ENCODE results near the gene ARHGDIA. TPM values are rescaled to one million over a fixed set of nuclear protein-coding genes. Genes with fewer than 3 reads are reported as not detected.

Gene ARHGDIA
- polyA plus RNA-seq, 1 donor from 2014 or later = 16.1 TPM

- Histone ChIP-seq H3K9me2 (ENCODE audit: insufficient read depth, low read length) (no peaks in the 10 kb centered on the region), H3K4me3 (ENCODE audit: low read length) (no peak overlapping the region), H3K36me3 (ENCODE audit: insufficient read depth, low read length) (no peaks in the 10 kb centered on the region), H2AFZ (ENCODE audit: low read depth, low read length) (no peak overlapping the region), H3K27me3 (ENCODE audit: insufficient read depth, low read depth, low read length) (no peaks in the 10 kb centered on the region), H3K9me3 (ENCODE audit: low read length) (no peaks in the 10 kb centered on the region), H4K20me1 (ENCODE audit: insufficient read depth) (no peaks in the 10 kb centered on the region), H3K4me2 (ENCODE audit: low read length) (no peak overlapping the region), H3K79me2 (replicated peaks; ENCODE audit: insufficient read depth, low read length) (no peaks in the 10 kb centered on the region), H3K9ac (ENCODE audit: low read length) (no peak overlapping the region), H3F3A (ENCODE audit: insufficient read depth, low read length, poor library complexity, severe bottlenecking) (no peaks in the 10 kb centered on the region), H3K27ac (ENCODE audit: low read length) (no peak overlapping the region)
- TF ChIP-seq CTCF (IDR thresholded peaks at IDR 0.05; ENCODE audit: poor library complexity, severe bottlenecking) = no peak
- no peak for TF ChIP-seq MXI1 (conservative IDR thresholded peaks at IDR 0.05; ENCODE audit: poor library complexity, severe bottlenecking)
- TF ChIP-seq SMC3 (conservative IDR thresholded peaks at IDR 0.05; ENCODE audit: poor library complexity) = no peak
- no peak for TF ChIP-seq EP300 (conservative IDR thresholded peaks at IDR 0.05; ENCODE audit: poor library complexity, severe bottlenecking)
- no peak for TF ChIP-seq TAF1 (IDR thresholded peaks at IDR 0.05; ENCODE audit: low read depth)
- TF ChIP-seq POLR2AphosphoS5 (IDR thresholded peaks at IDR 0.05) = no peak
- no peak for TF ChIP-seq EZH2 (IDR thresholded peaks at IDR 0.05; ENCODE audit: borderline replicate concordance, insufficient read depth, low read length, poor library complexity, severe bottlenecking)
- TF ChIP-seq RAD21 (conservative IDR thresholded peaks at IDR 0.05) = no peak
These were observed 38.1 kb upstream of the ARHGDIA start for GRCh38 chr17:81909231-81909630.

GRCh38 chr17:81908793-81909192 lies 37.7 kb upstream of the ARHGDIA start:
- H3K36me3 ChIP-seq (ENCODE audit: insufficient read depth, low read length) = no peaks in the 10 kb centered on the region
- no peak overlapping the region for H3K4me3 ChIP-seq (ENCODE audit: low read length)

GRCh38 chr17:81907219-81908145 lies 36.3 kb upstream of the ARHGDIA start:
- H3K79me2 ChIP-seq (replicated peaks; ENCODE audit: insufficient read depth, low read length) = no peaks in the 10 kb centered on the region
- H3K4me2 ChIP-seq (ENCODE audit: low read length) = no peak overlapping the region
- H4K20me1 ChIP-seq (ENCODE audit: insufficient read depth) = no peaks in the 10 kb centered on the region
- no peaks in the 10 kb centered on the region for H3K9me2 ChIP-seq (ENCODE audit: insufficient read depth, low read length)
- no peaks in the 10 kb centered on the region for H3F3A ChIP-seq (ENCODE audit: insufficient read depth, low read length, poor library complexity, severe bottlenecking)
- no peak overlapping the region for H3K9ac ChIP-seq (ENCODE audit: low read length)
- H3K9me3 ChIP-seq (ENCODE audit: low read length) = no peaks in the 10 kb centered on the region
- no peak overlapping the region for H2AFZ ChIP-seq (ENCODE audit: low read depth, low read length)
- TF ChIP-seq CTCF (IDR thresholded peaks at IDR 0.05; ENCODE audit: poor library complexity, severe bottlenecking) (no peak), RAD21 (conservative IDR thresholded peaks at IDR 0.05) (no peak), MXI1 (conservative IDR thresholded peaks at IDR 0.05; ENCODE audit: poor library complexity, severe bottlenecking) (no peak), REST (IDR thresholded peaks at IDR 0.05; ENCODE audit: borderline replicate concordance) (no peak), TAF1 (IDR thresholded peaks at IDR 0.05; ENCODE audit: low read depth) (no peak), SMC3 (conservative IDR thresholded peaks at IDR 0.05; ENCODE audit: poor library complexity) (no peak), POLR2AphosphoS5 (IDR thresholded peaks at IDR 0.05) (no peak), EZH2 (IDR thresholded peaks at IDR 0.05; ENCODE audit: borderline replicate concordance, insufficient read depth, low read length, poor library complexity, severe bottlenecking) (no peak), EP300 (conservative IDR thresholded peaks at IDR 0.05; ENCODE audit: poor library complexity, severe bottlenecking) (no peak)
- no peak overlapping the region for H3K4me3 ChIP-seq (ENCODE audit: low read length)
- H3K36me3 ChIP-seq (ENCODE audit: insufficient read depth, low read length) = no peaks in the 10 kb centered on the region
- peaks cover 6% of the 10 kb centered on the region for H3K27me3 ChIP-seq (ENCODE audit: insufficient read depth, low read depth, low read length)
- H3K27ac ChIP-seq (ENCODE audit: low read length) = no peak overlapping the region

More at GRCh38 chr17:81908793-81909192, 37.7 kb upstream of the ARHGDIA start:
- H3K9me2 ChIP-seq (ENCODE audit: insufficient read depth, low read length) = no peaks in the 10 kb centered on the region
- TF ChIP-seq POLR2AphosphoS5 (IDR thresholded peaks at IDR 0.05) (no peak), EP300 (conservative IDR thresholded peaks at IDR 0.05; ENCODE audit: poor library complexity, severe bottlenecking) (no peak), EZH2 (IDR thresholded peaks at IDR 0.05; ENCODE audit: borderline replicate concordance, insufficient read depth, low read length, poor library complexity, severe bottlenecking) (no peak)
- H2AFZ ChIP-seq (ENCODE audit: low read depth, low read length) = no peak overlapping the region
- H3K27me3 ChIP-seq (ENCODE audit: insufficient read depth, low read depth, low read length) = no peaks in the 10 kb centered on the region
- no peak overlapping the region for H3K9ac ChIP-seq (ENCODE audit: low read length)
- no peak overlapping the region for H3K27ac ChIP-seq (ENCODE audit: low read length)
- no peaks in the 10 kb centered on the region for H4K20me1 ChIP-seq (ENCODE audit: insufficient read depth)
- no peak overlapping the region for H3K4me2 ChIP-seq (ENCODE audit: low read length)
- no peaks in the 10 kb centered on the region for H3K9me3 ChIP-seq (ENCODE audit: low read length)
- H3K79me2 ChIP-seq (replicated peaks; ENCODE audit: insufficient read depth, low read length) = no peaks in the 10 kb centered on the region
- no peaks in the 10 kb centered on the region for H3F3A ChIP-seq (ENCODE audit: insufficient read depth, low read length, poor library complexity, severe bottlenecking)
